ENCODE data around the gene PCDH1. TPM values are rescaled to one million over a fixed set of nuclear protein-coding genes. Genes with fewer than 3 reads are reported as not detected.

The PCDH1 gene
- total and polyA plus RNA-seq, 2 of the 8 experiments (the other 6 are each of a cell fraction or from before 2014, with no cell fraction given) = 101 to 102 TPM

Other genes starting within 250 kb of the PCDH1 start
- 98.5 and 99.0 TPM in 2 replicates for gene HDAC3, start 241.6 kb downstream of the PCDH1 start, total RNA-seq (2021; fragmentation: NEBNext Ultra II Directional; extraction: Animal tissue kit (Norgen Biotek cat#: 25700))
- gene HDAC3, start 241.6 kb downstream of the PCDH1 start, polyA plus RNA-seq (2011; rRNA removed) = 120 and 124 TPM in 2 replicates
- 18.6 and 19.2 TPM in 2 replicates for gene RELL2, start 241.4 kb downstream of the PCDH1 start, total RNA-seq (2021; fragmentation: NEBNext Ultra II Directional; extraction: Animal tissue kit (Norgen Biotek cat#: 25700))
- gene RELL2, start 241.4 kb downstream of the PCDH1 start, polyA plus RNA-seq (2011; rRNA removed) = 23.7 and 33.1 TPM in 2 replicates
- 30.1 and 32.2 TPM in 2 replicates for gene FCHSD1, start 227.0 kb downstream of the PCDH1 start, total RNA-seq (2021; fragmentation: NEBNext Ultra II Directional; extraction: Animal tissue kit (Norgen Biotek cat#: 25700))
- gene FCHSD1, start 227.0 kb downstream of the PCDH1 start, polyA plus RNA-seq (2011; rRNA removed) = 22.0 and 36.8 TPM in 2 replicates
- gene ARAP3, start 196.2 kb downstream of the PCDH1 start, total RNA-seq (2021; fragmentation: NEBNext Ultra II Directional; extraction: Animal tissue kit (Norgen Biotek cat#: 25700)) = 45.7 and 48.6 TPM in 2 replicates
- gene ARAP3, start 196.2 kb downstream of the PCDH1 start, polyA plus RNA-seq (2011; rRNA removed) = 14.4 and 19.7 TPM in 2 replicates
- gene DELE1, start 45.5 kb upstream of the PCDH1 start, total RNA-seq (2021; fragmentation: NEBNext Ultra II Directional; extraction: Animal tissue kit (Norgen Biotek cat#: 25700)) = 59.6 and 61.4 TPM in 2 replicates
- gene DELE1, start 45.5 kb upstream of the PCDH1 start, polyA plus RNA-seq (2011; rRNA removed) = 114 and 132 TPM in 2 replicates
- gene PCDH12, start 79.8 kb upstream of the PCDH1 start, total RNA-seq (2021; fragmentation: NEBNext Ultra II Directional; extraction: Animal tissue kit (Norgen Biotek cat#: 25700)) = 0.17 and 0.21 TPM in 2 replicates
- gene PCDH12, start 79.8 kb upstream of the PCDH1 start, polyA plus RNA-seq (2011; rRNA removed) = 0.05 and 0.06 TPM in 2 replicates
- 19.6 and 20.2 TPM in 2 replicates for gene RNF14, start 90.7 kb upstream of the PCDH1 start, total RNA-seq (2021; fragmentation: NEBNext Ultra II Directional; extraction: Animal tissue kit (Norgen Biotek cat#: 25700))
- gene RNF14, start 90.7 kb upstream of the PCDH1 start, polyA plus RNA-seq (2011; rRNA removed) = 4.4 and 4.7 TPM in 2 replicates
- 93.6 and 94.3 TPM in 2 replicates for gene GNPDA1, start 134.6 kb upstream of the PCDH1 start, total RNA-seq (2021; fragmentation: NEBNext Ultra II Directional; extraction: Animal tissue kit (Norgen Biotek cat#: 25700))
- gene GNPDA1, start 134.6 kb upstream of the PCDH1 start, polyA plus RNA-seq (2011; rRNA removed) = 33.0 and 40.5 TPM in 2 replicates
- gene NDFIP1, start 230.4 kb upstream of the PCDH1 start, total RNA-seq (2021; fragmentation: NEBNext Ultra II Directional; extraction: Animal tissue kit (Norgen Biotek cat#: 25700)) = 26.1 and 27.1 TPM in 2 replicates
- 8.8 and 10.4 TPM in 2 replicates for gene NDFIP1, start 230.4 kb upstream of the PCDH1 start, polyA plus RNA-seq (2011; rRNA removed)

Data from H1 (cell line).